Hepatic stellate cell (primary cell): ENCODE measurements around the gene TBX2.
"Not testable (repeated sequence)": the region's sequence is repeated elsewhere in the genome, so short reads cannot be mapped to it uniquely, and the experiment has no call there.

ENCODE experiments used
- DNase-seq: peaks from one replicate; pipeline ENCODE4 v3.0.0; 2011; ENCODE audit warnings: low spot score

The TBX2 gene

GRCh38 chr17:61399131-61400065, at the start of gene TBX2:
TBX2 (plus strand) TSS chr17:61399843; CDS start chr17:61400177, 334 bp downstream.
- peak; percentile 98 for DNase-seq

- DNase-seq = no peak
These were observed 47.8 kb upstream of the TBX2 start for GRCh38 chr17:61351745-61352407.

- no peak for DNase-seq
These were observed 47.3 kb upstream of the TBX2 start for GRCh38 chr17:61352408-61352770.

GRCh38 chr17:61352781-61353491, 46.7 kb upstream of the TBX2 start:
- no peak for DNase-seq

- no peak for DNase-seq
These were observed 46.0 kb upstream of the TBX2 start for GRCh38 chr17:61353615-61354014.

GRCh38 chr17:61354895-61355874, 44.5 kb upstream of the TBX2 start:
- no peak for DNase-seq

- DNase-seq = not testable (repeated sequence)
These were observed 42.6 kb upstream of the TBX2 start for GRCh38 chr17:61357061-61357460.

- not testable (repeated sequence) for DNase-seq
These were observed 40.1 kb upstream of the TBX2 start for GRCh38 chr17:61359513-61359912.

GRCh38 chr17:61360318-61360943, 39.2 kb upstream of the TBX2 start:
- no peak for DNase-seq

- DNase-seq = peak; percentile 69
These were observed 38.6 kb upstream of the TBX2 start for GRCh38 chr17:61361084-61361483.

- DNase-seq = no peak
These were observed 37.2 kb upstream of the TBX2 start for GRCh38 chr17:61362396-61362795.

GRCh38 chr17:61362852-61363600, 36.6 kb upstream of the TBX2 start:
- DNase-seq = no peak

GRCh38 chr17:61363601-61364462, 35.8 kb upstream of the TBX2 start:
- no peak for DNase-seq

GRCh38 chr17:61364463-61364846, 35.2 kb upstream of the TBX2 start:
- no peak for DNase-seq

- DNase-seq = no peak
These were observed 33.4 kb upstream of the TBX2 start for GRCh38 chr17:61366076-61366714.

- DNase-seq = no peak
These were observed 32.8 kb upstream of the TBX2 start for GRCh38 chr17:61366715-61367413.

GRCh38 chr17:61368049-61368831, 31.4 kb upstream of the TBX2 start:
- DNase-seq = no peak
